ENCODE measurements around the gene HSPA5.
"Not testable (repeated sequence)": the region's sequence is repeated elsewhere in the genome, so short reads cannot be mapped to it uniquely, and the experiment has no call there.

The HSPA5 gene

DNA sequence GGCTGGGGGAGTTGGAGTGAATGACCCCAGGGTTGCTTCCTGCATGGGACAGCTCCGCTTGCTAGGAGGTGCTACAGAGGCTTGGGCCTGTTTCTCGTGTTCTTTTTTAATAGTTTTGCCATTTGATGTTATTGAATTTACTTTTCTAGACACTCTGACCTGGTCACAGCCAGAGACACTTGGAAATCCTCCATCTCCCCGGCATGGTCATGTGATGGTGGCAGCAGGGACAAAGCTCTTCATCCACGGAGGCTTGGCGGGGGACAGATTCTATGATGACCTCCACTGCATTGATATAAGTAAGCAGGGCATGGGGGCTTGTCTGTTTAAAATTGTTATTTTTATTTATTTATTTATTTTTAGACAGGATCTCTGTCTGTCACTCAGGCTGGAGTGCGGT lies 13.4 kb downstream of the HSPA5 start:
- Histone ChIP-seq H3K27ac (no peak overlapping the region), H3K4me3 (ENCODE audit: low read depth, low read length) (no peak overlapping the region), H2AFZ (no peak overlapping the region), H3K79me2 (no peaks in the 10 kb centered on the region), H3K4me2 (ENCODE audit: low read length) (no peak overlapping the region), H3K4me1 (no peaks in the 10 kb centered on the region), H3K9ac (no peak overlapping the region), H3K36me3 (ENCODE audit: control insufficient read depth, insufficient read depth, low read length) (no peaks in the 10 kb centered on the region), H3K9me3 (ENCODE audit: control insufficient read depth, low read length) (no peaks in the 10 kb centered on the region), H3K27me3 (ENCODE audit: control insufficient read depth, insufficient read depth, low read length) (no peaks in the 10 kb centered on the region)
- TF ChIP-seq, protein P1, sequence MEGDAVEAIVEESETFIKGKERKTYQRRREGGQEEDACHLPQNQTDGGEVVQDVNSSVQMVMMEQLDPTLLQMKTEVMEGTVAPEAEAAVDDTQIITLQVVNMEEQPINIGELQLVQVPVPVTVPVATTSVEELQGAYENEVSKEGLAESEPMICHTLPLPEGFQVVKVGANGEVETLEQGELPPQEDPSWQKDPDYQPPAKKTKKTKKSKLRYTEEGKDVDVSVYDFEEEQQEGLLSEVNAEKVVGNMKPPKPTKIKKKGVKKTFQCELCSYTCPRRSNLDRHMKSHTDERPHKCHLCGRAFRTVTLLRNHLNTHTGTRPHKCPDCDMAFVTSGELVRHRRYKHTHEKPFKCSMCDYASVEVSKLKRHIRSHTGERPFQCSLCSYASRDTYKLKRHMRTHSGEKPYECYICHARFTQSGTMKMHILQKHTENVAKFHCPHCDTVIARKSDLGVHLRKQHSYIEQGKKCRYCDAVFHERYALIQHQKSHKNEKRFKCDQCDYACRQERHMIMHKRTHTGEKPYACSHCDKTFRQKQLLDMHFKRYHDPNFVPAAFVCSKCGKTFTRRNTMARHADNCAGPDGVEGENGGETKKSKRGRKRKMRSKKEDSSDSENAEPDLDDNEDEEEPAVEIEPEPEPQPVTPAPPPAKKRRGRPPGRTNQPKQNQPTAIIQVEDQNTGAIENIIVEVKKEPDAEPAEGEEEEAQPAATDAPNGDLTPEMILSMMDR (IDR thresholded peaks at IDR 0.05) = no peak

DNA sequence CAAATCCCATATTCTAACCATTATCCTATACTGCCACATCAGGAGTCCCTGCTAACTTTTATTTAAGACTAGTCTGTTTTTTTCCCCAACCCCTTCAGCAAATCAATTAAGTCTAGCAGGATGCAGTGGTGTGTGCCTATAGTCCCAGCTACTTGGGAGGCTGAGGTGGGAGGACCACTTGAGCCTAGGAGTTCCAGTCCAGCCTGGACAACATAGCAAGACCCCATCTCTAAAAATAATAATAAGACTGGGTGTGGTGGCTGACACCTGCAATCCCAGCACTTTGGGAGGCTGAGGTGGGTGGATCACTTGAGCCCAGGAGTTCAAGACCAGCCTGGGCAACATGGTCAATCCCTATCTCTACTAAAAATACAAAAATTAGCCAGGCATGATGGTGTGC lies 16.3 kb downstream of the HSPA5 start:
- H3K9ac ChIP-seq; H3K27ac ChIP-seq; H3K9me3 ChIP-seq (ENCODE audit: control insufficient read depth, low read length); H3K79me2 ChIP-seq; H3K4me2 ChIP-seq (ENCODE audit: low read length); H3K4me3 ChIP-seq (ENCODE audit: low read depth, low read length); H3K36me3 ChIP-seq (ENCODE audit: control insufficient read depth, insufficient read depth, low read length); H3K27me3 ChIP-seq (ENCODE audit: control insufficient read depth, insufficient read depth, low read length); H2AFZ ChIP-seq; H3K4me1 ChIP-seq: not testable (repeated sequence)

DNA sequence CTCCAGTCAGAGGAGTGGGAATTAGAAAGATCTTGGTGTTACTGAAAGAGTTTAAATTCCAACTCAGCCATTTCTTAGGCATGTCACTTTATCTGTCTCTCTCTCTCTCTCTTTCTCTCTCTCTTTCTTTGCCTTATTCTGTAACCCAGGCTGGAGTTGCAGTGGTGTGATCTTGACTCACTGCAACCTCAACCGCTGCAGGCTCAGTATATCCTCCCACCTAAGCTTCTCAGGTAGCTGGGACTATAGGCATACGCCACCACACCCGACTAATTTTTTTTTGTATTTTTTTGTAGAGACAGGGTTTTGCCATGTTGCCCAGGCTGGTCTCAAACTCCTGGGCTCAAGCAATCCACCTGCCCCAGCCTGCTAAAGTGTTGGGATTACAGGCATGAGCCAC lies 22.5 kb downstream of the HSPA5 start:
- no peak overlapping the region for H3K4me2 ChIP-seq (ENCODE audit: low read length)
- H3K4me3 ChIP-seq (ENCODE audit: low read depth, low read length) = no peak overlapping the region
- TF ChIP-seq, protein P1 (IDR thresholded peaks at IDR 0.05) = no peak
- H3K27ac ChIP-seq = no peak overlapping the region
- no peaks in the 10 kb centered on the region for H3K9me3 ChIP-seq (ENCODE audit: control insufficient read depth, low read length)
- no peaks in the 10 kb centered on the region for H3K79me2 ChIP-seq
- H3K4me1 ChIP-seq = no peaks in the 10 kb centered on the region
- no peaks in the 10 kb centered on the region for H3K27me3 ChIP-seq (ENCODE audit: control insufficient read depth, insufficient read depth, low read length)
- no peaks in the 10 kb centered on the region for H3K36me3 ChIP-seq (ENCODE audit: control insufficient read depth, insufficient read depth, low read length)
- no peak overlapping the region for H2AFZ ChIP-seq
- no peak overlapping the region for H3K9ac ChIP-seq

DNA sequence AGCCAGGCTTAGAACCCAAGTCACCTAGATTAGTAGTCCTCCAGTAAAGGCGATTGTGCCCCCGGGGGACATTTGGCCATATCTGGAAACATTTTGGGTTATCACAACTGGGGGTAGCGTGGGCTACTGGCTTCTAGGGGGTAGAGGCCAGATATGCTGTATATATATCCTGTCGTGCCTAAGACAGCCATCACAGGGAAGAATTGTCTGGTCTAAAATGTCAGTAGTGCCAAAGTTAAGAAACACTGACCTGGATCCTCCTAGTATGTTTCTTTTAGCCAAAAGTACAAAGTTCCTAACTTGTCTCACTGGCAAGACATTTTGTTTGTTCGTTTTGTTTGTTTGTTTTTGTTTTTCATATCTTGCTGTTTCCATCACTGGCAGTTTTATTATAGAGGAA lies 27.0 kb downstream of the HSPA5 start:
- TF ChIP-seq, protein P1 (IDR thresholded peaks at IDR 0.05) = no peak
- no peaks in the 10 kb centered on the region for H3K9me3 ChIP-seq (ENCODE audit: control insufficient read depth, low read length)

DNA sequence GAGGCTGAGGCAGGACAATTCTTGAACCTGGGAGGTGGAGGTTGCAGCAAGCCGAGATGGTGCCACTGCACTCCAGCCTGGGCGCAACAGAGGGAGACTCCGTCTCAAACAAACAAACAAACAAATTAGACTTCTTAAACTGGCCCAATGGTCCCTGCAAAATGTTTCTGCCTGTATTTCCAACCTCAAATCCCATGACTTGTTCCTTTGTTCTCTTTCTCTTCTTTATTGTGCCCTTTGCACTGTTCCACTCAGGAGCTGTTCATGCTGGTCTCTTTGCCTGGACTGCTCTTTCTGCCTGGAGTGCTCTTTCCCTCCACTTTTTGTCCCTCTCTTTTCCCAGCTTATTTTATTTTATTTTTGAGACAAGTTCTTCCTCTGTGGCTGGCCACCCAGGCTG lies 36.7 kb downstream of the HSPA5 start:
- no peak overlapping the region for H3K9ac ChIP-seq
- no peak overlapping the region for H3K4me2 ChIP-seq (ENCODE audit: low read length)
- TF ChIP-seq, protein P1 (IDR thresholded peaks at IDR 0.05) = no peak
- H3K36me3 ChIP-seq (ENCODE audit: control insufficient read depth, insufficient read depth, low read length) = no peaks in the 10 kb centered on the region
- H3K9me3 ChIP-seq (ENCODE audit: control insufficient read depth, low read length) = no peaks in the 10 kb centered on the region
- no peaks in the 10 kb centered on the region for H3K79me2 ChIP-seq
- no peaks in the 10 kb centered on the region for H3K27me3 ChIP-seq (ENCODE audit: control insufficient read depth, insufficient read depth, low read length)
- no peak overlapping the region for H3K27ac ChIP-seq
- H2AFZ ChIP-seq = no peak overlapping the region
- no peak overlapping the region for H3K4me3 ChIP-seq (ENCODE audit: low read depth, low read length)
- no peaks in the 10 kb centered on the region for H3K4me1 ChIP-seq

More for the DNA sequence above, 27.0 kb downstream of the HSPA5 start:
- Histone ChIP-seq H3K4me1 (no peaks in the 10 kb centered on the region), H3K4me2 (ENCODE audit: low read length) (no peak overlapping the region), H3K79me2 (no peaks in the 10 kb centered on the region), H3K36me3 (ENCODE audit: control insufficient read depth, insufficient read depth, low read length) (no peaks in the 10 kb centered on the region), H3K9ac (no peak overlapping the region), H3K27ac (no peak overlapping the region), H3K27me3 (ENCODE audit: control insufficient read depth, insufficient read depth, low read length) (no peaks in the 10 kb centered on the region), H3K4me3 (ENCODE audit: low read depth, low read length) (no peak overlapping the region), H2AFZ (no peak overlapping the region)

Measured in parathyroid adenoma (tissue), 2 donors.